ENCODE results near the gene LAP3.

LAP3 gene

DNA sequence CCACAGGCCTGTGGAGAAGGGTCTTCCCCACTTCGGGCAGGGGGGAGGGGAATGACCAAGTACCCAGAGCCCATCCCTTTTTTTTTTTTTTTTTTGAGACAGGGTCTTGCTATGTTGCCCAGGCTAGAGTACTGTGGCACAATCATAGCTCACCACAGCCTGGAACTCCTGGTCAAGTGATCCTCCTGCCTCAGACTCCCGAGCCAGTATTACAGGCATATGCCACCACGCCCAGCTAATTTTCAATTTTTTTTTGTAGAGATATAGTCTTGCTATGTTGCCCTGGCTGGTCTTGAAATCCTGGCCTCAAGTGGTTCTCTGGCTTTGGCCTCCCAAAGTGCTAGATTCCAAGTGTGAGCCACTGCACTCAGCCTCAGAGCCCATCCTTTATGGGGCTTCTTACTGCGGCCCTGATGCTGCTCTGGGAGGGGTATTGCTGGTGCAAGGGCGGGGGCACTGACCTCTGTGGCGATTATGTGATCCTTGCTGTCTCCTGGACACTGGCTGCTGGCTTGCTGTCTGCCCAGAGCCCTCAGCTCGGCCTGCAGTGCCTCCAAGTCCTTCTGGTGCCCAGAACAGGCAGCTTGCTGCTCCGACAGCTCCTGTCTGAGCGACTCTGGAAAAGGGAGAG is 70.3 kb downstream of the LAP3 start:
- Histone ChIP-seq H3K36me3 (ENCODE audit: control insufficient read depth, insufficient read depth, low read length) (no peaks in the 10 kb centered on the region), H3K4me1 (ENCODE audit: control insufficient read depth, insufficient read depth, low read length) (no peaks in the 10 kb centered on the region), H3K27me3 (ENCODE audit: control insufficient read depth, insufficient read depth, low read length) (peaks cover 8% of the 10 kb centered on the region), H3K4me3 (ENCODE audit: low read depth, low read length) (no peak overlapping the region), H3K9me3 (ENCODE audit: control insufficient read depth, insufficient read depth, low read length) (no peaks in the 10 kb centered on the region), H3K27ac (ENCODE audit: low read depth, low read length) (no peak overlapping the region), H3K9ac (ENCODE audit: low read depth, low read length) (no peak overlapping the region)

GRCh38 chr4:17647927-17648326 is 70.9 kb downstream of the LAP3 start:
- no peak overlapping the region for H3K4me3 ChIP-seq (ENCODE audit: low read depth, low read length)
- peaks cover 2% of the 10 kb centered on the region; the same call in 1 of the 2 replicates for H3K27me3 ChIP-seq (ENCODE audit: control insufficient read depth, insufficient read depth, low read length)
- H3K9me3 ChIP-seq (ENCODE audit: control insufficient read depth, insufficient read depth, low read length) = no peaks in the 10 kb centered on the region
- H3K27ac ChIP-seq (ENCODE audit: low read depth, low read length) = no peak overlapping the region
- no peak overlapping the region for H3K9ac ChIP-seq (ENCODE audit: low read depth, low read length)
- H3K4me1 ChIP-seq (ENCODE audit: control insufficient read depth, insufficient read depth, low read length) = no peaks in the 10 kb centered on the region
- H3K36me3 ChIP-seq (ENCODE audit: control insufficient read depth, insufficient read depth, low read length) = no peaks in the 10 kb centered on the region

GRCh38 chr4:17650406-17650805 is 73.4 kb downstream of the LAP3 start:
- Histone ChIP-seq H3K9ac (ENCODE audit: low read depth, low read length) (no peak overlapping the region), H3K27me3 (ENCODE audit: control insufficient read depth, insufficient read depth, low read length) (no peaks in the 10 kb centered on the region), H3K36me3 (ENCODE audit: control insufficient read depth, insufficient read depth, low read length) (no peaks in the 10 kb centered on the region), H3K4me1 (ENCODE audit: control insufficient read depth, insufficient read depth, low read length) (no peaks in the 10 kb centered on the region), H3K4me3 (ENCODE audit: low read depth, low read length) (no peak overlapping the region), H3K27ac (ENCODE audit: low read depth, low read length) (no peak overlapping the region), H3K9me3 (ENCODE audit: control insufficient read depth, insufficient read depth, low read length) (no peaks in the 10 kb centered on the region)

DNA sequence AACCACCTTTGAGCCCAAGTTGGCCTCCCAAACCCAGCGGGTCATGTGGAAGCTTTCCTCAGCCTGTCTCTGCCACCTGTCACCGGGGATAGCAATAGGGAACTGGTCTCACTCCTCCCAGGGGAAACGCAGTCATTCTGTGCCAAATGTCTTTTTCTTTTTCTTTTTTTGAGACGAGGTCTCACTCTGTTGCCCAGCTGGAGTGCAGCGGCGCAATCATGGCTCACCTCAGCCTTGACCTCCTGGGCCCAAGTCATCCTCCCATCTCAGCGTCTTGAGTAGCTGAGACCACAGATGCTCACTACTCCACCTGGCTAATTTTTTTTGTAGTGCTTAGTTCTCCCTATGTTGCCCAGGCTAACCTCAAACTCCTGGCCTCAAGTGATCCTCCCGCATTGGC is 77.7 kb downstream of the LAP3 start:
- Histone ChIP-seq H3K4me1 (ENCODE audit: control insufficient read depth, insufficient read depth, low read length) (no peaks in the 10 kb centered on the region), H3K36me3 (ENCODE audit: control insufficient read depth, insufficient read depth, low read length) (no peaks in the 10 kb centered on the region), H3K9ac (ENCODE audit: low read depth, low read length) (no peak overlapping the region), H3K27ac (ENCODE audit: low read depth, low read length) (no peak overlapping the region), H3K4me3 (ENCODE audit: low read depth, low read length) (no peak overlapping the region), H3K9me3 (ENCODE audit: control insufficient read depth, insufficient read depth, low read length) (no peaks in the 10 kb centered on the region), H3K27me3 (ENCODE audit: control insufficient read depth, insufficient read depth, low read length) (no peaks in the 10 kb centered on the region)

DNA sequence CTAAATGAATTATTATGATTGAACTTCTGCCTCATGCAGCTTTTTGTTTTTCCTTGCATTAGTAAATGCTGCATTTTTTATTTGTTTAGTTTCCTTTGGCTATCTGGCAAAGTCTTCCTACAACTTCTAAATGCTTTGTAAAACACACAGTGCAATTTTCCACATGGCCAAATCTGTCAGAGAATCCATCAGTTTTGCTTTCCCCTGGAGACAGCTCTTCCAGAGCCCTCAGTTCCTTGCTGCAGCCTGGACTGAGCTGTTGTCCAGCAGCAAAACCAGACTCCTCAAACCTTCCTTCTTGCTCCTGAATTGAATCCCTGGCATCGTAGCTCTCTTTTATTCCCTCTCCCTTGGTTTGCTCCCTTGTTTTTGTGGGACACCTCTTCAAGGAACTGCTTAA is 80.1 kb downstream of the LAP3 start:
- Histone ChIP-seq H3K9me3 (ENCODE audit: control insufficient read depth, insufficient read depth, low read length) (no peaks in the 10 kb centered on the region), H3K4me1 (ENCODE audit: control insufficient read depth, insufficient read depth, low read length) (no peaks in the 10 kb centered on the region), H3K27ac (ENCODE audit: low read depth, low read length) (no peak overlapping the region), H3K4me3 (ENCODE audit: low read depth, low read length) (no peak overlapping the region), H3K27me3 (ENCODE audit: control insufficient read depth, insufficient read depth, low read length) (no peaks in the 10 kb centered on the region), H3K36me3 (ENCODE audit: control insufficient read depth, insufficient read depth, low read length) (no peaks in the 10 kb centered on the region), H3K9ac (ENCODE audit: low read depth, low read length) (no peak overlapping the region)

Measured in HUES48 (cell line).